Mucosa of descending colon (tissue), 3 donors: ENCODE results near the gene SUN2. TPM values are rescaled to one million over a fixed set of nuclear protein-coding genes. Genes with fewer than 3 reads are reported as not detected.

Experiments used
- ATAC-seq: fragments of 200-7000 bp; cut with Tn5 transposase; one replicate; pipeline ENCODE4 v1.9.1; 2020; ENCODE audit warnings: mild to moderate bottlenecking, moderate library complexity
- DNase-seq, 3 donors: peaks; one replicate each; pipeline ENCODE4 v3.0.0-alpha.2; 2020
- H3K36me3 ChIP-seq: fragments of 200-600 bp; one replicate; pipeline ENCODE4 v1.8.0; 2021; ENCODE audit warnings: low read depth, mild to moderate bottlenecking
- H3K4me1 ChIP-seq: fragments of 200-600 bp; one replicate; pipeline ENCODE4 v1.8.0; 2021; ENCODE audit warnings: low read depth, mild to moderate bottlenecking
- H3K4me3 ChIP-seq: fragments of 200-600 bp; one replicate; pipeline ENCODE4 v1.8.0; 2021; ENCODE audit warnings: mild to moderate bottlenecking
- H3K9me3 ChIP-seq: fragments of 200-600 bp; one replicate; pipeline ENCODE4 v1.8.0; 2021; ENCODE audit warnings: mild to moderate bottlenecking
- intact Hi-C, 2 donors: fragments of 100-400 bp; cut with DNase I in 1 of 2; cut with micrococcal nuclease in 1 of 2; formaldehyde crosslinking; loops; one replicate each; pipeline versions ENCODE4 v1.11.0 to v1.11.1; 2022; cut with DNase I, micrococcal nuclease
- total RNA-seq, 3 donors: library from RNA; stranded (reverse); fragmentation: NEBNext Ultra II Directional in 2 of 3; extraction: Animal tissue kit (Norgen Biotek cat#: 25700) in 2 of 3; gene quantifications; one replicate each; pipeline versions ENCODE4 v1.2.1 to v1.2.4, GENCODE V29; 2021 to 2023
- TF ChIP-seq, protein P1 (sequence below): fragments of 200-600 bp; IDR thresholded peaks from one replicate; pipeline ENCODE4 v1.8.0; 2022; ENCODE audit warnings: antibody characterized with exemption, mild to moderate bottlenecking
- donor health status: DM: no; HTN: no; CAD: no; lungs with moderate emphysema.
- donor health status: DM: no; HTN: no; CAD: no.
- donor health status: DM: no; HTN: yes; CAD: no.

Gene SUN2
- total RNA-seq, 3 donors from 2014 or later, result 130 to 235 (median 181) TPM

DNA sequence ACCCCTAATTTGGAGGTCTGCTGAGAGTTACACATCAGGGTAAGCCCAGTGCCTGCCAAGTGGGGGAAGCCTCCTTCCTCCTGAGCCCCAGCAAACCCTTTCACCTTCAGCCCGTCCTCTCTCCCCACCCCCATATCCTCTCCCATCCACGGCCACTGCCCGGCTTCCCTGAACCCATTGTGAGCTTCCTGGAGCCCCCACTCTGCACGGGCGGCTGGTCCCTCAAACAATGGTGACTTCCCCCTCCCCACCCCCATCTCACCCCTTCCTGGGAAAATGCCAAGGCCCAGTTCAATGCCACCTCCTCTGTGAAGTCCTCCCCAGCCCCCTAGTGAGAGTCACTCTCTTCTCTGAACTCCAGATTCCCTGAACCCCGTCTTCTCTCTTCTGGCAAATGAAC lies 20.3 kb upstream of the SUN2 start:
- ATAC-seq, result no peak
- no peaks in the 10 kb centered on the region for H3K36me3 ChIP-seq
- H3K4me3 ChIP-seq, result no peak overlapping the region
- no peaks in the 10 kb centered on the region for H3K9me3 ChIP-seq
- TF ChIP-seq, protein P1, sequence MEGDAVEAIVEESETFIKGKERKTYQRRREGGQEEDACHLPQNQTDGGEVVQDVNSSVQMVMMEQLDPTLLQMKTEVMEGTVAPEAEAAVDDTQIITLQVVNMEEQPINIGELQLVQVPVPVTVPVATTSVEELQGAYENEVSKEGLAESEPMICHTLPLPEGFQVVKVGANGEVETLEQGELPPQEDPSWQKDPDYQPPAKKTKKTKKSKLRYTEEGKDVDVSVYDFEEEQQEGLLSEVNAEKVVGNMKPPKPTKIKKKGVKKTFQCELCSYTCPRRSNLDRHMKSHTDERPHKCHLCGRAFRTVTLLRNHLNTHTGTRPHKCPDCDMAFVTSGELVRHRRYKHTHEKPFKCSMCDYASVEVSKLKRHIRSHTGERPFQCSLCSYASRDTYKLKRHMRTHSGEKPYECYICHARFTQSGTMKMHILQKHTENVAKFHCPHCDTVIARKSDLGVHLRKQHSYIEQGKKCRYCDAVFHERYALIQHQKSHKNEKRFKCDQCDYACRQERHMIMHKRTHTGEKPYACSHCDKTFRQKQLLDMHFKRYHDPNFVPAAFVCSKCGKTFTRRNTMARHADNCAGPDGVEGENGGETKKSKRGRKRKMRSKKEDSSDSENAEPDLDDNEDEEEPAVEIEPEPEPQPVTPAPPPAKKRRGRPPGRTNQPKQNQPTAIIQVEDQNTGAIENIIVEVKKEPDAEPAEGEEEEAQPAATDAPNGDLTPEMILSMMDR, result no peak
- intact Hi-C loops, result no loop called here
- H3K4me1 ChIP-seq, result no peaks in the 10 kb centered on the region
- DNase-seq, result no peak

DNA sequence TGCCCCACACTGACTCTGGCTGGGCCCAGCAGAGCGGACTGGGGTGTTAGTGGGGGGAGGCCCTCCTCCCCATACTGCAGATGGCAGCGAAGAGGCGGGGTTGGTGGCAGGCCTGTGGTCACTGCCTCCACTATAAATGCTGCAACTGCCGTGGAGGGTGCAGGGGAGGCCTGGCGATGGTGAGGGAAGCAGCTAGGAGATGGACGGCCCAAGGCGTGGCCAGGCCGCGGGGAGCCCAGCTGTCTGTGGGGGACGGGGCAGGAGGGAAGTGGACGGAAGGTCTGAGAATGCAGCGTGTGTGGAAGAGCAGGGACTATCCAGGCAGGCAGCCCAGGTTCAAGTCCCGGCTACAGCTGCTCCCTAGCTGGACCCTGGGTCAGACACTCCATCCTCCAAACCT lies 19.9 kb upstream of the SUN2 start:
- Histone ChIP-seq H3K4me3 (no peak overlapping the region), H3K9me3 (no peaks in the 10 kb centered on the region), H3K36me3 (no peaks in the 10 kb centered on the region), H3K4me1 (no peaks in the 10 kb centered on the region)
- ATAC-seq, result no peak
- TF ChIP-seq, protein P1, result no peak
- intact Hi-C loops, result no loop called here
- no peak for DNase-seq

DNA sequence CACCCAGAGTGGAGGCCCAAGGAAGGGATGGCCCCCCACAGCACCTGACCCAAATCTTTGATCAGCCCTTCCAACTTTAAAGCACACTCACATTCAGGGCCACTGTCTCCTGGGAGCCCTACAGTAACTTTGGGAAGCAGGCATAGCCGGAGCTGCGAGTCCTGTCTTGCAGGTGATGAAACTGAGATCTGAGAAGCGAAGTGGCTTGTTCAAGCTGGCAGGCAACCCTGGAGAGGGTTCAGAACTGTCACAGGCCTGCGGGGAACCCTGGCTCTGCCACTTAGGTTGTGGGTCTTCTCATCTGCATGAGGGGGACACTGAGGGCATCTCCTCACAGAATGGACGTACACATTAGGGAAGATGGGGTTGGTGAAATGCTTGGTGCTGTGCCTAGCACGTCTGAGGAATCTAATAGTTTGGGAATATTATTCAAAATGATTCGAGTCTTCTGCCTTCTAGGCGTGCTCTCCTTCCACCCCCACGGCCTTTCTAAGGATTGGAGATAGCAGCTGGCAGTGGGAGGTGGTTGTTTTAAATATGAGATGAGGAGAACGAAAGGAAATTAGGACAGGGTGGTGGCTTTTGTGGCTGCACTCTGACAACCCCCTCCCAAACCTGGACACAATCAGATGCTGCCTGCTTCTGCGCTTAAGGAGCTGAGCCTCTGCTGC lies 18.8 kb upstream of the SUN2 start:
- H3K4me3 ChIP-seq, result no peak overlapping the region
- H3K36me3 ChIP-seq, result no peaks in the 10 kb centered on the region
- no peaks in the 10 kb centered on the region for H3K9me3 ChIP-seq
- intact Hi-C loops, result no loop called here
- no peak for ATAC-seq
- TF ChIP-seq, protein P1, result no peak
- no peak for DNase-seq
- no peaks in the 10 kb centered on the region for H3K4me1 ChIP-seq

DNA sequence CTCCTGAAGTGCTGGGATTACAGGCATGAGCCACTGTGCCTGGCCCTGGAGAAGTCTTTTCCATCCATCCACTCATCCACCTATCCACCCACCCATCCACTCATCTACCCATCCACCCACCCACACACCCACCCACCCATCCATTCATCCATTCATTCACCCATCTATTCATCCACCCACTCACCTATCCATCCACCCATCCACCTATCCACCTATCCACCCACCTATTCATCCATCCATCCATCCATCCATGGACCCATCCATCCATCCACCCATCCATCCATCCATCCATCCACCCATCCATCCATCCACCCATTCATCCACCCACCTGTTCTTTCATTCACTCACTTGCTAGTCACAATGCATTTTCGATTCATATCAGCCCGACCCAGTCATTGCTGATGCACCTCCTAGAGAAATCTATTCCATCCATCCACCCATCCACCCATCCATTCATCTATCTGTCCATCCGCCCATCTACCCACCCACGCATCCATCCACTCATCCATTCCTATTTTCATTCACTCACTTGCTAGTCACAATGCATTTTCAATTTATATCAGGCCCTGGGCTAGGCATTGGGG lies 17.7 kb upstream of the SUN2 start:
- intact Hi-C loops, result no loop called here
- Histone ChIP-seq H3K4me3 (no peak overlapping the region), H3K4me1 (no peaks in the 10 kb centered on the region), H3K9me3 (no peaks in the 10 kb centered on the region), H3K36me3 (no peaks in the 10 kb centered on the region)
- TF ChIP-seq, protein P1, result no peak
- DNase-seq (no peak), ATAC-seq (no peak)

DNA sequence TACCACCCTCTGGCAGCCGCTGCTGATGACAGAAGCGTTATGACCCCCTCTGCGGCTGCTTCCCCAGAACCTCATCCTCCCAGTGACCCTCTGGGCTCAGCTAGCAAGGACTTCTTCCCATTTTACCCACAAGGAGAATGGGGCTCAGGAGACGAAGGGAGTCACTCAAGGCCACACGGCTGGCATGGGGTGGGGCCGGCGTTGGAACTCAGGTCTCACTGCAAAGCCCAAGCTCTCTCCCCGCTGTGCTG lies 16.8 kb upstream of the SUN2 start:
- H3K4me1 ChIP-seq, result no peaks in the 10 kb centered on the region
- TF ChIP-seq, protein P1, result no peak
- DNase-seq (no peak), ATAC-seq (no peak)
- intact Hi-C loops, result no loop called here
- no peaks in the 10 kb centered on the region for H3K9me3 ChIP-seq
- no peaks in the 10 kb centered on the region for H3K36me3 ChIP-seq
- no peak overlapping the region for H3K4me3 ChIP-seq
